Neutrophil (primary cell): ENCODE measurements around the gene MPC1L.
A peak's percentile ranks its signal among the peaks of the same experiment; 100 is the strongest.
"Not testable (repeated sequence)": the region's sequence is repeated elsewhere in the genome, so short reads cannot be mapped to it uniquely, and the experiment has no call there.

Experiments used
- H3K27ac ChIP-seq: fragments of 200-600 bp; sonication (generic); 2 replicates; pipeline ENCODE4 v1.5.1; 2016; ENCODE audit warnings: mild to moderate bottlenecking, moderate library complexity
- H3K27me3 ChIP-seq: fragments of 200-600 bp; sonication (generic); 2 replicates; pipeline ENCODE4 v1.6.0; 2016; ENCODE audit warnings: mild to moderate bottlenecking
- H3K36me3 ChIP-seq: fragments of 200-600 bp; sonication (generic); 2 replicates; pipeline ENCODE4 v1.5.1; 2017
- H3K4me1 ChIP-seq, 2 experiments: fragments of 200-600 bp in 1 of 2; sonication (generic) in 1 of 2; 1 replicate in 1 of 2; 2 replicates in 1 of 2; pipeline versions ENCODE4 v1.5.1 to v1.6.1; 2013 to 2016; ENCODE audit warnings: low read depth in 1 of 2, low read length in 1 of 2, mild to moderate bottlenecking in 1 of 2, moderate library complexity in 1 of 2; ENCODE audit not compliant: control insufficient read depth in 1 of 2, insufficient read depth in 1 of 2
- H3K4me3 ChIP-seq, 2 experiments: fragments of 200-600 bp in 1 of 2; sonication (generic) in 1 of 2; 1 replicate in 1 of 2; 2 replicates in 1 of 2; pipeline ENCODE4 v1.5.1; 2013 to 2016; ENCODE audit warnings: low read depth in 1 of 2, low read length in 1 of 2, mild to moderate bottlenecking in 1 of 2, moderate library complexity in 1 of 2
- H3K9me3 ChIP-seq: fragments of 200-600 bp; sonication (generic); 2 replicates; pipeline ENCODE4 v1.5.1; 2016
- CTCF ChIP-seq: fragments of 200-600 bp; sonication (generic); IDR thresholded peaks from 2 replicates; pipeline ENCODE4 v1.5.1; 2016; ENCODE audit warnings: antibody characterized with exemption

MPC1L gene

GRCh38 chrX:40579141-40579540 is 44.1 kb upstream of the MPC1L start:
- no peak for TF ChIP-seq CTCF
- H3K4me3 ChIP-seq = peak overlapping the region; percentile 67 to 76

DNA sequence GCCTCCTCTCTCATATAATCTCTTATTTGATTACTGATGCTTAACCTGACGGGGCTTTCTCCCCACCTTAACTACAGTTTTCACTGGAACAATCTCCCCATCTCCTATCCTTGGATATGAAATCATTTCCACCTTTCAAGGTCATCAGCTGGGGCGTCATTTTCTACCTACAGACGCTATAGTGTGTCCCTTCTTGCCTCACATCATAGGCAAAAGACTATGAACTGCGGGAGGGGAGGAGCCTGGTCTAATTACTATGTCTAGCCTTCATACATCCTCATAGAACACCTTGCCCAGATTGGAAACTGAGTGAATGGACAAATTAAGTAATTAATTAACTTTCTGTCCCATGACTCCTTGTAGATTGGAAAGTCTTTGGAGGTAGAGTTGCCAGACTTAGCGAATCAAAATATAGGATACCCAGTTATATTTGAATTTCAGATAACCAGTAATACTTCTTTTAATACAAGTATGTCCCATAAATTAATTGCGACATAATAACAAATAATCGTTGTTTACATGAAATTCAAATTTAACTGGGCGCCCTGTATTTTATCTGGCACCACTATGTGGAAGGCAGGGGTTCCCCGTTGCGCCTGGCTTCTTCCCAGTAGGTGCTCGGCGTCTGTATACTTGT is 43.2 kb upstream of the MPC1L start:
- no peaks in the 10 kb centered on the region for H3K36me3 ChIP-seq
- peak overlapping the region; percentile 67 to 76 for H3K4me3 ChIP-seq
- H3K4me1 ChIP-seq = peaks cover 50 to 64% of the 10 kb centered on the region in 2 experiments
- no peaks in the 10 kb centered on the region for H3K27me3 ChIP-seq
- TF ChIP-seq CTCF = no peak
- H3K27ac ChIP-seq = peak overlapping the region; percentile 95
- H3K9me3 ChIP-seq = no peaks in the 10 kb centered on the region

More at GRCh38 chrX:40579141-40579540, 44.1 kb upstream of the MPC1L start:
- Histone ChIP-seq H3K27ac (peak overlapping the region; percentile 95), H3K27me3 (no peaks in the 10 kb centered on the region), H3K4me1 (peaks cover 50 to 64% of the 10 kb centered on the region in 2 experiments), H3K9me3 (no peaks in the 10 kb centered on the region), H3K36me3 (no peaks in the 10 kb centered on the region)

- Histone ChIP-seq H3K4me3 (peak within 1 kb of the TSS; percentile 67 to 76), H3K4me1 (peaks cover 50 to 64% of the 10 kb centered on the region in 2 experiments), H3K9me3 (no peaks in the 10 kb centered on the region), H3K27ac (peak within 1 kb of the TSS; percentile 95), H3K27me3 (no peaks in the 10 kb centered on the region), H3K36me3 (no peaks in the 10 kb centered on the region)
- peak; percentile 13 for TF ChIP-seq CTCF
These were observed 42.5 kb upstream of the MPC1L start, which contains the start of gene ATP6AP2 for GRCh38 chrX:40580537-40581335. Gene ATP6AP2 (plus strand): TSS chrX:40580970. CDS start chrX:40581066, 96 bp downstream.

DNA sequence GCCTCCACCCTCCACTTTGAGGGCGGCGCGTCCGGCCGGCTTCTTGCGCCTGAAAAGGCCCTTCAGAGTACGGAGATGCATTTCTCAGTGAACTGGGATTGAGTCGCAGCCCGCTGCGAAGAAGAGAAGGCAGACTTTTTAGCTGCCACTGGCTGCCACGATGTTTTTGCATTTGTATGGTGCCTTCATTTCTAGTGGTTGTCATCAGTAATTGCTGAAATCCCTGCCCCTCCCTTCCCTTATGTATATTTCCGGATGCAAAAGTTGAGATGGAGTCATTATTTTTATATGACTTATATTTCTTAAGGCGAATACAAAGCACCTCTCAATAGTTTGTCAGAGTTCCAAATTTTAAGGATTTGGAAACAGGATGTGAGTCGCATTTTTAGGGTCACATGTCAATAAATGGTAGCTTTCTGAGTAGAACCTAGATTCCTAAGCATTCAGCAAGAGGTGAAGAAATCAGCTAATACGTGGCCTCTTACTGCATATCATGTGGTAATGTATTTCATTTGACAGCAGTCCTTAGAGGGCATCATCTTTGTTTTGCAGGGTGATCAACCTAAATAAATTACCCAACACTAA is 41.8 kb upstream of the MPC1L start:
- H3K9me3 ChIP-seq = no peaks in the 10 kb centered on the region
- no peaks in the 10 kb centered on the region for H3K27me3 ChIP-seq
- H3K4me1 ChIP-seq = peaks cover 45 to 58% of the 10 kb centered on the region in 2 experiments
- TF ChIP-seq CTCF = no peak
- peak overlapping the region; percentile 67 to 76 for H3K4me3 ChIP-seq
- peak overlapping the region; percentile 95 for H3K27ac ChIP-seq
- H3K36me3 ChIP-seq = no peaks in the 10 kb centered on the region

- not testable (repeated sequence) for H3K36me3 ChIP-seq, H3K27me3 ChIP-seq, H3K9me3 ChIP-seq
- Histone ChIP-seq H3K4me1 (peaks cover 40 to 50% of the 10 kb centered on the region in 2 experiments), H3K27ac (peak overlapping the region; percentile 95), H3K4me3 (peak overlapping the region in 1 of 2 experiments; percentile 76)
These were observed 41.0 kb upstream of the MPC1L start for GRCh38 chrX:40582178-40582577.
